Measurements from ENCODE around the gene SLF1. TPM values are rescaled to one million over a fixed set of nuclear protein-coding genes. Genes with fewer than 3 reads are reported as not detected.

The SLF1 gene
- total RNA-seq, 1 donor: 2.4 TPM

DNA sequence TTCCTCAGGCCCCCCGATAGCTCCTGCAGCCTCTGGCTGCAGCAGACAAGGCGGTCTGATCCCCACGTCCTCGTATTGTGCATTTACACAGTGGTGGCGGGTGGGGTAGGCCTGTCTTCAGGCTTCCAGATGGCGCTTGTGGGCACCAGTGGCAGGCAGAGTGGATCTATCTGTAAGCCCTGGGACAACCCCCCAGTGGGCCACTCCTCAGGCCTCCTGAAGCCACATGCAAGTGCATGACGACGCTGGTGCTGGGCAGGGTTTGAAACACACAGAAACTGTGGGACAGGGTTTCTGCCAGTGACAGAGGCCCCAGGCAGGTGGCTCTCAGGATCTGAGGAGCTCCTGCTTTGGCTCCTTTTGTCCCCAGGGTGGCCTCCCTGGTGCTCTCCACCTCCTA, 42.0 kb downstream of the SLF1 start:
- DNase-seq (ENCODE audit: low read depth in 2 of 3, low spot score in 2 of 3): no peak

GRCh38 chr5:94661086-94661485, 42.6 kb downstream of the SLF1 start:
- DNase-seq (ENCODE audit: low read depth in 2 of 3, low spot score in 2 of 3): no peak

- DNase-seq (ENCODE audit: low read depth in 2 of 3, low spot score in 2 of 3): no peak
These were observed 49.5 kb downstream of the SLF1 start for GRCh38 chr5:94667937-94668336.

- DNase-seq (ENCODE audit: low read depth in 2 of 3, low spot score in 2 of 3): no peak
These were observed 52.3 kb downstream of the SLF1 start for GRCh38 chr5:94670726-94671125.

DNA sequence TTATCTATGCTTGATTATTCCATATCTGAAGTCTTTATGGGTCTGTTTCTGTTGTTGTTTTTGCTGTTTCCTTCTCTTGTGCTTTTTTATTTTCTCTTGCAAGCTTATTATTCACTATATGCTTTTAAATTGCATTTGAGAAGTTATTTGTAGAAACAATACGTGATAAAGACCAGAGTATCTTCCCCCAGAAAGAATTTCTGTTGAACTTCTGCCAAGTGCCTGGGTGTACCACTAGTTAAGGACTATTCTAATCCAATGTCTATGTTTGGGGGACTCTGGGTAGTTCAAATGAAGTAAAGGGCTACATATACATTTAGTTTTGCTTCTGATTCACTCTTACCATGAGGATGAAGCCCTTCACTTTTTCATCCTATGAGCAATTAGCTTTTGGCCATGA, 54.3 kb downstream of the SLF1 start:
- DNase-seq (ENCODE audit: low read depth in 2 of 3, low spot score in 2 of 3): no peak

DNA sequence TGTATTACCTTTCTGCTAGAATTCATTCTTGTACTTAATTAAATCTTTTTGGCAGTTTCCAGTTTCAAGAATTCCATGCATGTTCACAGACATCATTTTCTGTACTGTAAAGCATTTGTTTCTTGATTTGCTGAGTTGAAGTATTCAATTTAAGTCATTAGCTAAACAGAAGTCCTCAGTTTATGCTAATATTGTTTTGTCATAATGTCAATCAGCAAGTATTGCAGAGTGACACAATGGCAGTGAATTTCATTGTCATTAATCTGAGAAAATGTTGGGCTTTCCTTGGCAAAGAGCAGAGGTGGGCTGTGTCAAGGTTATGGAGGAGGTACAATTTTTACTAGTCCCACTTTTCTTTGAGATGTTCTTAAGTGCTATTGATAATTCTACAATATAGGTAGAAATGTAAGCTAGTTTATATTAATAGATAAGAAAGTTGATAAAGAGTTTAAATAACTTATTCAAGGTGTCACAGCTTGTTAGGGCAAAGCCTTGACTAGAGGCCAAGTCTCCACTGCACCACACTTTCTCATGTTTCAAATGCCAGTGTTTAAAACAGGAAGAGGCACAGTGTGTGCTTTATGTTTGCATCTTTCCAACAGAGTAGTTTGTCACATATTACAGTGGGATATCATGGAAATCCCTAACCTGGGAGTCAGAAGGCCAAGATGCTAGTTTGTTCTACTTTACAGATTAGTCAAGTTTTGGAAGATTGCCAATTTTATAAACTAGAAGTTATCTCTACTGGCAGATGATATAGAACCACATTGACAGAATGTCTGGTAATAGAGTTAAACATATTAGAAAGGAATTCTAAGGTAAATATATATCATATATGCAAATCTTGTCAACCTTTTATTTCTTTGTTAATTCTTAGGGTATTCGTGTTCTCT, 56.3 kb downstream of the SLF1 start:
- DNase-seq (ENCODE audit: low read depth in 2 of 3, low spot score in 2 of 3): no peak

DNA sequence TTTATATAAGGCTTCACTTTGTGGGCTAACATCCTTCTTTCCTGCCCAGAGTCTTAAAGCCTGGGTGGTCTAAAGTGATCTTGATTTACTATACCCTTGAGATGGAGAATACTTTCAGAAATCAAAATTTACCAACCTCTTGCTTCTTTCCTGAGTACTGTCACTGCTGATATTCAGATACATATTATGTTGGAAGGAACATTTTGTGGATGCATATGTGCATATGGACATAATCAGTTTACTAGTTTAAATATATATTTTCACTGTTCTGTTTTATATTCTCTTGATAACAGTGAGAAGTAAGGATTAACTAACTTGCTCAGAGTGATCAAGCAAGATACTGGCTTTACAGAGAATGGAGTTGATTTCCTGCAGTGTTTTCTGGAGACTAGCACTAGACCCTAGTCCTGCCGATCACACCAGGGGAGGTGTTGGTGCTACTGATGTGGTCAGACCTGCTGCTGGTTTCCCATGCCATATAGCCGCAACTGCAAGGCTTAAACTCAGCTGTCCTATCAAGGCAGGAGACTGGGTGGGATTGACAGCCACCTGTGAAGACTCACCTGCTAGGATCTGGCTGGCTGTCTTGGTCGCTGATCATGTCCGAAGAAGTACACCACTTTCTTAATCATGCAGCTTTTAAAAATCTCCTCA, 57.6 kb downstream of the SLF1 start:
- no peak for DNase-seq (ENCODE audit: low read depth in 2 of 3, low spot score in 2 of 3)

DNA sequence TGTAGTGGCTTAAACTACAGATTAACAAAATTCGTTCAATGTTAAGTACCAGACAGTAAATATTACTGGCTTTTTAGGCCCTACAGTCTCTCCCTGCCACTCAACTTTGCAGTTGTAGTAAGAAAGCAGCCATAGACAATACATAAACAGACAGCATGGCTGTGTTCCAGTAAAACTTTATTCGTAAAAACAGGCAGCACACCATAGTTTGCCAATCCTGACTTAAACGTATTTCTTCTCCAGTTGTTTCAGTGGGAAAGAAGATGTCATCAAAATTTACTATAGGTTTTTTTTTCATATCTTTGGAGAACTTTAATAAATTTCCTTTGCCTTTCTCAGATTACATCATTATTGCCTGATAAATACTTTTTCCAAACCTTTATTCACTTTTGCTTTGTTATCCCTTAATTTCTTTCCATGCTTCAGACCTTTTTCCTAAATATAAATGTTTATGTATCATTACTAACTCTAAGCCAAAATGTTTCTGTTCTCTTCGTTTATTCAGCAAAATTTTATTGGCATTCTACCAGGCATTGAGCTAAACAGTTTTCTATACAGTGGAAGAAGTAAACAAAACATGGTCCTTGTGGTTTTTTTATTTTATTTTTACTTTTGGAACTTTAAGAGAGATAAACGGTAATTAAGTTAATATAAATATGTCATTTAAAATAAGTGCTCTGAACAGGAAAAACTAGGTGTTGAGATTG, 64.5 kb downstream of the SLF1 start:
- no peak for DNase-seq (ENCODE audit: low read depth in 2 of 3, low spot score in 2 of 3)

DNA sequence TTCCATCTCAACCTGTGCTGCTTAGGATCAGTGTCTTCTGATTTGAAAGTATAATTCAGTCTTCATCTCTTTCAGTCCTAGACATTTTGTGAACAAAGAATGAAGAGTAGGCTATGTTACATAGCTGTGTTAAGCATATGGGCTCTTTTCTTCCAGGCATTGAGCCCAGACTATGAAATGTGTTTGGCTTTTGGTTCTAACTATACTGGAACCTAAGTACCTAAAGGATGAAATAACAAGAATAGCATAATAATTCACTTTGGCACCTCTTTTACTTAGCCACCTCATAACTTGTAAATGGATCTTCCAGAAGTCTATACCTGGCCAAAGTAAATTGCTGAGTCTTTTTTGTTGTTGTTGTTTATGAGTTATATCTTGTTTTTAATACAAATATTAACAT, 71.4 kb downstream of the SLF1 start:
- DNase-seq (ENCODE audit: low read depth in 2 of 3, low spot score in 2 of 3): no peak

GRCh38 chr5:94690778-94691177, 72.3 kb downstream of the SLF1 start:
- DNase-seq (ENCODE audit: low read depth in 2 of 3, low spot score in 2 of 3): no peak

GRCh38 chr5:94691291-94691690, 72.8 kb downstream of the SLF1 start:
- no peak for DNase-seq (ENCODE audit: low read depth in 2 of 3, low spot score in 2 of 3)

DNA sequence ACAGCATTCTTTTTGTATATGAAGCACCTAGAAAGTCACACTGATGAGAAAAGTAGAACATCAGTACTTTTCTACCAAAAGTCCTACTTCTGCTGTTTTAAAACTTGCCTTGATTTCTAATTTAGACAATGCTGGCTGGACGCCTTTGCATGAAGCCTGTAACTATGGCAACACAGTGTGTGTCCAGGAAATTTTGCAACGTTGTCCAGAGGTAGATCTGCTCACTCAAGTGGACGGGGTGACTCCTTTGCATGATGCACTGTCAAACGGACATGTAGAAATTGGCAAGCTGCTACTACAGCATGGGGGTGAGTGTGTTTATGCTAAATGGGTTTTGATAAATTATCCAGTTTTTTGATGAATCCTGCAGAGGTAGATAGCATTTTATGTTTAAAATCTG, 73.5 kb downstream of the SLF1 start:
- no peak for DNase-seq (ENCODE audit: low read depth in 2 of 3, low spot score in 2 of 3)

DNA sequence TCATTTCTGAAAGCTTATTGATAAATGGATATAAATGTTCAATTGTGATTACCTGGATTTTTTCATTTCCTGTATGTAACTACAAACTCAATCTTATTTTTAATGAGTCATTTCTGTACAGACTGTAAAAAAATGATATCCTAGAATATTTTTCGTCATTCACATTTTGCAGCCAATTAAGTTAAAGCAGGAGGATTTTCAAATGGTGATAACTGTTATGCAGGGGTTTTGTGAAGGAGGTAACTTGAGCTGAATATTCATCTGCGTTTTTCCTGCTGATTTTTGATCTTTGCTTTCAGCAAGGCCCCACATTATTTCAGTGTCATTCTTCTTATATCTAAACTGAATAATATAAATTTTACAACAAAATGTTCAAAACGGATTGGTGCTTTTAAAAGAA, 74.1 kb downstream of the SLF1 start:
- DNase-seq (ENCODE audit: low read depth in 2 of 3, low spot score in 2 of 3): no peak

GRCh38 chr5:94693043-94693822, 74.8 kb downstream of the SLF1 start:
- DNase-seq (ENCODE audit: low read depth in 2 of 3, low spot score in 2 of 3): peak in 2 of 3 donors; percentile 44 to 82

- DNase-seq (ENCODE audit: low read depth in 2 of 3, low spot score in 2 of 3): no peak
These were observed 75.4 kb downstream of the SLF1 start for GRCh38 chr5:94693845-94694370.

- DNase-seq (ENCODE audit: low read depth in 2 of 3, low spot score in 2 of 3): no peak
These were observed 76.2 kb downstream of the SLF1 start for GRCh38 chr5:94694671-94695070.

DNA sequence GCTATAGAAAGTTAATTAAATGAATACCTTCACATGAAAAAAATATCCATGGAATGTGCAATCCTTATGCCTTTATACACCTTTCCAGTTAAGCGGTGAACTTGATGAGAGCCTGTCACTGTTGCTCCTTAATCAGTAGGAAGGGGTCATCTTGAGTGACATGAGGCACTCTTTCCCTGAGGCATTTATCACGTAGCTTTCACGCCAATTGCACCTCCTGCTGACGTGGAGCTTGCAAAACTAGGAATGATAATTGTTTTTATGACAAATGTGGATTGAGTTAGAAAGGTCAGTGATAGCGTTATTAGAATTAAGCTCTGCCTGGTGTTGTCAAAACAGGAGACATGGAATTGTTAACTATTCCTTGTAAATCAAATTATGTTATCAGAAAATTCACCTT, 79.7 kb downstream of the SLF1 start:
- no peak for DNase-seq (ENCODE audit: low read depth in 2 of 3, low spot score in 2 of 3)

- DNase-seq (ENCODE audit: low read depth in 2 of 3, low spot score in 2 of 3): no peak
These were observed 81.1 kb downstream of the SLF1 start for GRCh38 chr5:94699562-94699961.

GRCh38 chr5:94700592-94700991, 82.1 kb downstream of the SLF1 start:
- no peak for DNase-seq (ENCODE audit: low read depth in 2 of 3, low spot score in 2 of 3)

- no peak for DNase-seq (ENCODE audit: low read depth in 2 of 3, low spot score in 2 of 3)
These were observed 84.3 kb downstream of the SLF1 start for GRCh38 chr5:94702729-94703128.

DNA sequence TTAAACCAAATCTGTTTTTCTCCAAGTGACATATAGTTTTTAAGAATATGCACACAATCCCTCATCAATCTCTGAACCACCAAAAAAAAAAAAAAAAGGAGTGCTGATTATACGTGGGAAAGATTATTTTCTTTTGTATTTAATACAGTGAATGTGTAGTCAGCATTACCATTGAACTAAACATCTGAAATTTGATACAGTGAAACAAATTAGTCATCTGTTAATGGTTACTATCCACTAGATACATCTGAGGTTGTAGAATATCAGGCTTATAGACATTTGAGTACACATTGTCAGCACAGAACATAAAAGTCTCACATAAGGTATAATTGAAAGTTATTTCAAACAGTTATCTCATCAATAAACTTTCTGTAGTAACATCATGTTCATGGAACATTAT, 87.0 kb downstream of the SLF1 start:
- DNase-seq (ENCODE audit: low read depth in 2 of 3, low spot score in 2 of 3): no peak
